Activated CD4-positive, alpha-beta T cell treated with anti-CD3 and anti-CD28 coated beads for 4 hours (primary cell): ENCODE data around the gene RPTOR.
A peak's percentile ranks its signal among the peaks of the same experiment; 100 is the strongest.

ENCODE experiments used
- DNase-seq, 2 donors: peaks; one replicate each; pipeline ENCODE4 v3.0.0-alpha.2; 2020

RPTOR gene

GRCh38 chr17:80668375-80669148 is 123.9 kb downstream of the RPTOR start:
- DNase-seq: no peak

DNA sequence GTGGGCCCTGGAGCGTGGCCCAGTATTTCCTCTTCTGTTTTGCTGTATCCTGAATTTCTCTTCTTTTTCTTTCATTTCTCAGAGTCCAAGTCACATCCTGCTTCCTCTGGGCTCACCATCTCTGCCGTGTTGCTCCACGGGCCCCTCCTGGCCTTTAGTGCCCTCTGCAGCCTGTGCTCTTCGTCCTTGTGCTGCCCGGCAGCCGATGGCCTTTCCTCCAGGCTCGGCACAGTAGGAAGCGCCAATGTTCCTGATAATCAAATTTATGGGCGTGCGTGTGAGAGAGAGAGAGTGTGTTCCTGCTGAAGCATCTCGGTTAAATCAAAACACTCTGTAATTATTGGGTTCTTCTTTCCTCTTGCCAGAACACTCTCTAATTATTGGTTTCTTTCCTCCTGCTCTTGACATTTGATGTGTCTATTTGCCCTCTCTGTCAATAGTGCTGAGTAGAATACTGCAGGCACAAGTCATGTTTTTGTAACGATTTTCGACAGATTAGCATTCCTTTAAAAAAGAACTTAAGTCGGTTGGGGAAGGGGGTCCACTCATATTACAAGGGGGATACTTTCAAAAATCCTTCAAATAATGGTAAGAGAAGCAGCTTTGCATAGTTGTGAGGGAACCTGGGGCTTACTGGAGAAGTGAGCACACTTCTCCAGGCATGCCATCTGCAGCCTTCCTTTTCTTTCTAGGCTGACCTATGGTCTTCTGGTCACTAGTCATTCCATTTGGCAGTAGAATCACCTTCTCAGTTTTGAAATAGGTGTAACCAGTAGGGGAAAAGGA is 126.6 kb downstream of the RPTOR start:
- DNase-seq: no peak

DNA sequence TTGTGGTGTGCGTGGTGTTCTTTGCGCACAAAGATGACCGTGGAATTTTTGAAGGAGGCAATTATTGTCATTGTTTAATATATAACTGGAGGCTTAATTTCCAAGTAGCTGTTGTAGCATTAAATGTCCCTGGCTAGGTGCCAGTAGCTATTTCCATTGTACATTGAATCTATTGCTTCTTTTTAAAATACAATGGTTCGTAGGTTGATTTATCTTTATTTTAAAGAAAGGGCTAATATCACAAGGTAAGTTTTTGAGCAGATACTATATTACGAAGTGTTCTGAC is 127.1 kb downstream of the RPTOR start:
- no peak for DNase-seq

GRCh38 chr17:80673152-80673920 is 128.7 kb downstream of the RPTOR start:
- DNase-seq: no peak

DNA sequence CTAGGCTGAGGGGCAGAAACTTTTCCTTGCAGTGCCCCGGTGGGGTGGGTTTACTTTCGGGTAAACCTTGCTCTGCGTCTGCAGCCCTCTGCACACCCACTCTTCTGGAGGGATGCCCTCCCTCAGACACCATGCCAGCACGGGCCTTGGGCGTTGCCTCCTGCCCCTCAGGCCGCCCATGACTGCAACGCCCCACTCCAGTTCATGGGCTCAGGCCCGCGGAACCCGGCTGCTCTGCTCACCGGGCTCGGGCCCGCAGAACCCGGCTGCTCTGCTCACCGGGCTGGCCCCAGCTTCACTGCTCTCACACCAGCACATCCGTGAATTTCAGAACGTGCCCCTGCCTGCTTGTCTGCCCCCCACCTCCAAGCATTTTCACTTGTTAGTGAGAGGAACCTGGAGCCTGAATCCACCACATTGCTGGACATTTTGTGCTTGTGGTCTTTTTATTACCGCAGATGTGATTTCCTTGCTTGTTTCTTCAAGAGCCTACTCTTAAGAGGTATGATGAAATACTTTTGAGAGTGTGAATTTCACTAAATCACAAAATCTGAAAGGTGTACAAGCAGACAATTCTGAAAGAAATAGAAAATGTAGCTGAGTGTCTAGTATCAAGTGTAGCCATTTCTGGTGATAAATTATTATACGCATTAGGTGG is 130.9 kb downstream of the RPTOR start:
- DNase-seq: no peak

- no peak for DNase-seq
Measured at GRCh38 chr17:80676096-80676466, 131.4 kb downstream of the RPTOR start.

DNA sequence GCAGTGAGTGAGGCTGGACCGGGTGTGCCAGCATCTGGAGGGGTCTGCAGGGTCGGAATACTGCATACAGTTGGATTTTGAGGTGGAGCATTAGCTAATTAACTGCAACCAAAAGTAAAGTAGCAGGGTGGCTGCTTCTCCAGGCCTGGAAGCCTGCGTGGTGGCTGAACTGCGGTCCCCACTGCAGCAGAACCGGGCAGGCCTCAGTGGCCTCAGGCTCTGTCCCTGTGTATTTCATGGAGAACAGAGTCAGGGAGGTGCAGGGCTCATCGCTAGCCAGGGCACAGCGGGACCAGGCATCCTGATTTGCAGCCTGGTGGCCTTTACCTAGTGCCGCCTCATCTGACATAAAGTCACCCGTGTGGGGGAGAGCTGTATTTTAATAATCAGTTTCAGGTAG is 131.9 kb downstream of the RPTOR start:
- no peak for DNase-seq

GRCh38 chr17:80677214-80677756 is 132.6 kb downstream of the RPTOR start:
- DNase-seq: no peak

DNA sequence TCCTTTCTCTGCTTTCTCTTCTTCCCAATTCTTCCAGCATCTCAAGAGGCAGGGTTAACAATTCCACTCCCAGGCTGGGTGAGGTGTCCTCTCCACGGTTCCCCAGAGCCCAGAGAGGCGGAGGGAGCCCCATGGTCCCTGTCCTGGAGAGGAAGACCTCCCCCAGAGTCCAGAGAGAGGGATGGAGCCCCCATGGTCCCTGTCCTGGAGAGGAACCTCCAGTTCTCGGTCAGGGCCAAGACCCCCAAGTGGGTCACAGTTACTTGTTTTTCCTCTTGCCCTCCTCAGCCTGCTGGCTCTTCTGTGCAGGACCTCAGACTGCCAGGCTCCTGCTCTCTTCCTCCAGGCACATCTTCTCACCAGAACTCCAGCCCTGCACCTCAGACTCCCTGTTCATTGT is 135.2 kb downstream of the RPTOR start:
- DNase-seq: no peak

DNA sequence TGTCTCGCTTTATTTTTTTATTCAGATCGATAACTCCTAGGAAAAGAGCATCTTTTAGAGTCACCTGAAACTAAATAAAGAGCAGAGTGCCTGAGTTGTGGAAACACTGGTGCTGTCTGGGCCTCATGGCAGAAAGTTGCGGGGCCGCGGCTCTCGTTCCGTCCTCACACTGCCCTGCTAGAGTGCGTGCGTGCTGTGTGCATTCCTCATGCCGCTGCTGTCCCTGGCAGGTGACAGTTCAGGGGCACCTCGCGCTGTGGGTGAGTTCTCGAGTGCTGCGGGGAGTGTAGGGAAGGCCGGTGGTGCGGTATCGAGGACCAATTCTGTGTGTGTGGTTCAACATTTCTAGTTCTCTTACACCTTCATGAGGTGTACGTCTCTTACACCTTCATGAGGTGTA is 136.6 kb downstream of the RPTOR start:
- no peak for DNase-seq

GRCh38 chr17:80682372-80682771 is 137.7 kb downstream of the RPTOR start:
- no peak for DNase-seq

- no peak for DNase-seq
Measured at GRCh38 chr17:80683625-80684104, 139.0 kb downstream of the RPTOR start.

DNA sequence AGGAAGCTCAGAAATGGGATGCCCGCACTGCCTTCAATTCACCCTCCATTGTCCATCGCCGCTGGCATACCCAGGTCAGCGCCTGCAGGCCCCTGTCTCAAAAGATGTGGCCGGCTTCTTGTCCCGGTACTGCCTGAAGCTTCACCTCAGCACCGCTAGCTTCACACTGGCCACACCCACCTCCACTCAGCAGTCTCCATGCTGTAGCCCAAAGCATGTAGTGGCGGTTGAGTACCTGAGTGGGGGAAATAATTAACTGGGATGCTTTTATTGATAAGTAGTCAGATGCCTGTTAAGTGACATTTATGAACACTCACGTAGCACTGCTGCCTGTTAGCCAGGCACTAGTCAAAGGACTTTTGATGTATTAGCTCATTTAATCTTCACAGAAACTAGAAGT is 143.2 kb downstream of the RPTOR start:
- DNase-seq: no peak

GRCh38 chr17:80689129-80689619 is 144.5 kb downstream of the RPTOR start:
- DNase-seq: no peak

DNA sequence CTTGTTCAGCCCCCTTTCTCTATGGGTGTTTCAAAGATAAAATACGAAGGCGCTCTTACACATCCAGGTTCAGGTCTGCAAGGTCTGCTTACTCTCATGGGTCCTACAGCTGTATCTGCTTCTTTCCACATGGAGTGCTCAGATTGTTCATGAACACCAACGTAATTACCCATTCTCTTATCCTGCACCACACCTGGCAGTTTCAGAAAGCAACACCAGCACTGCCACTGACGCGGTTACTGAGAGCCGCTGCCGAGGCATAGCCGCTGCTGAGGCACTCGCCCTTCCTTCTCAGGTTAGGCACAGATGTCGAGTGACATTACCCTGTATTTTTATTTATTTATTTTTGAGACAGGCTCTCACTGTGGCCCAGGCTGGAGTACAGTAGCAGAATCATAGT is 147.1 kb downstream of the RPTOR start:
- no peak for DNase-seq

GRCh38 chr17:80692931-80693467 is 148.4 kb downstream of the RPTOR start:
- no peak for DNase-seq

GRCh38 chr17:80693511-80693910 is 148.9 kb downstream of the RPTOR start:
- no peak for DNase-seq

DNA sequence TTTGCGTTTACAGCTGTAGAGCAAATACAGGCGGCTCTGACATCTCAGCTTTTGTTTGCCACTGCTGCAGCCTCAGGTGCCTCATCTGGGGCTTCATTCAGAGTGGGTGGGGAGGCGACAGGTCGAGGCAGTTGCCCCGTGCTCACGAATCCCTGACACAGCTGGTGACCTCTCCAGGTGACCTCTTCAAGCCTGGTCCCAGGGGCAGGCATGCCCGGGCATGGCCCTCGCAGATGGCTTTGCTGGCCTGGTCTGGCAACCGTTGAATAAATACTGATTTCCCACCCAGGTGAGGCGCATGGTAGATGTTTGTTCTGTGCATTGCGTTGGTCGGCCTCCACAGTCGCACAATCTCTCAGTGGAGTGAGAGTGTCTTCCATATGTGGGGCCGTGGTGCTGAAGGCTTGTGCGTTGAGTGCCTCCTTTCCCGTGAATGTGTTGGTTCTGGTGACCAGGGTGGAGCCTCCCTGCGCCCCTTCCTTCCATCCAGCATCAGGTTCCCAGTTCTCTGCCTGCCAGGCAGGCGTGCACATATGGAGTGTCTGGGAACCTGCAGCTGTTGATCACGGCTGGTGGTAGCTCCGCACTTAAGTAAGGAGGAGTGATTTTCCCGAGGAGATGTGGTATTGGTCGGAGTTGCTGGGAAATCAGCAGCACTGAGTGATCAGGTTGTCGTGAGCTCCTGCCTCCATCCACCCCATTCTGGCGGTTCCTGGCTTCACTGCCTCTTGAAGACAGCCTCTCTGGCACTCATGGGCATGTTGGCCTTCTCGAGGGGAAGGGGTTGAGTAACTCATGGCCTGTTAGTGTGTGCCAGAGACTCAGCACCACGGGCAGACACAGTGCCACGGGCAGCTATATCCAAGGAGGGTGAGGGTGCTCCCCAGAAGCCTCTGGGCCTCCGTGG is 149.7 kb downstream of the RPTOR start:
- DNase-seq: no peak

GRCh38 chr17:80694992-80695912 is 150.6 kb downstream of the RPTOR start:
- DNase-seq: peak in 1 of 2 donors; percentile 13

DNA sequence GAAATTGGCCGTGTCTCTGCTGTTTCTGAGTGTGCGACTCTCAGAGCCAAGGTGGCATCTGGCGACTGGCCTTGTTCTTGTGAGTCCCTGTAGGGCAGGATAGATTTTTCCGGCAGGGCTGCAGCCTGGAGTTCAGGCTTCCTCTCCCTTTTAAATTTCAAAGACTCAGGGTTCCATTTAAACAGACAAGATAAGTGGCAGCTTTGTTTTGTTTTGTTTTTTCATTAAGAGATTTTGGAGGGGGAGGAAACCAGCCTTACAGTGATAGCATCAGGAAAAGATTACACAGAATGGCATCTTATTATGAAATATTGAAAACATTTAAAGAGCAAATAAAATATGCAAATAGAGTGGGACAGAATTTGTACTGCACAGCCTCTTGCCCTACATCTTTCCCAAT is 151.3 kb downstream of the RPTOR start:
- no peak for DNase-seq
